ENCODE measurements around the gene NOS1.
"Not testable (repeated sequence)": the region's sequence is repeated elsewhere in the genome, so short reads cannot be mapped to it uniquely, and the experiment has no call there.

NOS1 gene

DNA sequence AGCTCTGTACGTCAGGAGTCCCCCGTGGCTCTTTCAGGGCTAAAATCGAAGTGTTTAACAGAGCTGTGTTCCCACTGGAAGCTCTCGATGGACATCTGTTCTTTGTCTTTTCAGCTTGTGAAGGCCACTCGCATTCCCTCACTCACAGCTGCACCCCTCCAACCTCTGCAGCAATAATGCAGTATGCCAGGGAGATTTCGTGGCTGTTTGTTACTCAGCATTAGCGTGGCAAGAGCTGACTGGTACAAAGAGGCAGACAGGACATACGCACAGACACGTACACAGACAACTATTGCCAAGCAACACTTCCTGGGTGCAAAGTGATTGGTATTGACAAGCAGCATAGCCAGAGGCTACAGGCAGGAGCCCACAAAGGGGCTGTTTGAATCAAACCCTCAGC, 159.4 kb downstream of the NOS1 start:
- DNase-seq = no peak

DNA sequence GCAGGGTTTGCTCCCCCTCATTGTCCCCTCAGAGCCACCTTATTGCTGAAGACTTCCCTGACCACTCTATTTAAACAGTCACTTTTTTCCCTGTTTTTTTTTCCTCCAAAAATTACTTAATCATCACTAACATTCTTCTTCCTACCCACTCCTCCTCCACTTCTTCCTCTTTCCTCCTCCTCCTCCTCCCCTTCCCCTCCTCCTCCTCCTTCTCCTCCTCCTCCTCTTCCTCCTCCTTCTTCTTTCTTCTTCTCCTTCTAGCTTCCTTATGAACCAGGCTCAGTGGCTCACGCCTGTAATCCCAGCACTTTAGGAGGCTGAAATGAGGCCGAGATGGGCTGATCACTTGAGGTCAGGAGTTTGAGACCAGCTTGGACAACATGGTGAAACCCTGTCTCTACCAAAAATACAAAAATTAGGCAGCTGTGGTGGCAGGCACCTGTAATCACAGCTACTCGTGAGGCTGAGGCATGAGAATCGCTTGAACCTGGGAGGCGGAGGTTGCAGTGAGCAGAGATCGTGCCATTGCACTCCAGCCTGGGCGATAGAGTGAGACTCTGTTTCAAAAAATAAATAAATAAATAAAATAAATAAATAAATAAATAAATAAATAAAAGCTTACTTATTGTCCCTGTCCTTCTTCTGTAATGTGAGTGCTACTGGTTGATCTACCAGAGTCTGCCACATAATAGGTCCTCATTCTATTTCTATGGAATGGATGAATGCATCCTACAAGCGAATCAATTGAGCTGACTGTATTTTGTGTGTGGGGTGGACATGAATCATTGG, 161.3 kb downstream of the NOS1 start:
- DNase-seq = not testable (repeated sequence)

GRCh38 chr12:117196334-117196733, 165.1 kb downstream of the NOS1 start:
- DNase-seq = not testable (repeated sequence)

DNA sequence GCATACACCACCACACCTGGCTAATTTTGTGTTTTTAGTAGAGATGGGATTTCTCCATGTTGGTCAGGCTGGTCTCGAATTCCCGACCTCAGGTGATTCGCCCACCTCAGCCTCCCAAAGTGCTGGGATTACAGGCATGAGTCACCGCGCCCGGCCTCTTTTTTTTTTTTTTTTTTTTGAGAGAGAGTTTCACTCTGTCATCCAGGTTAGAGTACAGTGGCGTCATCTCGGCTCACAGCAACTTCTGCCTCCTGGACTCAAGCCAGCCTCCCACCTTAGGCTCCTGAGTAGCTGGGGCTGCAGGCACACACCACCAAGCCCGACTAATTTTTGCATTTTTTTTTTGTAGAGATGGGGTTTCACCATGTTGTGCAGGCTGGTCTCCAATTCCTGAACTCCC, 166.4 kb downstream of the NOS1 start:
- not testable (repeated sequence) for DNase-seq

GRCh38 chr12:117193903-117194302, 167.5 kb downstream of the NOS1 start:
- no peak for DNase-seq

GRCh38 chr12:117192581-117192980, 168.8 kb downstream of the NOS1 start:
- DNase-seq = not testable (repeated sequence)

- no peak for DNase-seq
Observed at GRCh38 chr12:117192057-117192456, 169.4 kb downstream of the NOS1 start.

- DNase-seq = peak; percentile 50
Observed at GRCh38 chr12:117190210-117190781, 171.1 kb downstream of the NOS1 start, which contains the start of gene FBXO21. Gene FBXO21 (minus strand): TSS chr12:117190470. CDS start chr12:117190456, 14 bp downstream.

DNA sequence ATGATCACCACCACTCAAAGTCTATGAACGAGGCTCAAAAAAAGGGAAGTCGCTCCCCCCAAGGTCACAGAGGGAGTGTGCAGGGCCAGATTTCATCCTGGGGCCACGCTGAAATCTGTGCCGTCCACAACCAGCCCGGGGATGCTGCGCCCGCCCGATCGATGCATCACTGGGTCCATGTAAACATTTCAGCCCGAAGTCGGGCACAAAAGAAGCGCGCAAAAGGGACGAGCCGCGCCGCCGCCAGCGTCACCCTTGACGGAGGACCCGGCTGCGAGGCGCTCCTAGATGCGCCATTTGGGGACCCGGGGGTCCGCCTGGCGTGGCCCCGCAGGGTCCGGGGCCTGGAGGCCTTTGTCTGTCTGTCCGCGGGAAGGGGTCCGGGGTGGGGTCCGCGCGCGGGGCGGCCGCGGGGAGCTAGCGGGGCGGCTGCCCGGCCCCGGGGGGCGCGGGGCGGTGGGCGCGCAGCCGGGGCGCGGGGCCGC, 171.7 kb downstream of the NOS1 start:
- DNase-seq = no peak

GRCh38 chr12:117188961-117189724, 172.3 kb downstream of the NOS1 start:
- DNase-seq = no peak

DNA sequence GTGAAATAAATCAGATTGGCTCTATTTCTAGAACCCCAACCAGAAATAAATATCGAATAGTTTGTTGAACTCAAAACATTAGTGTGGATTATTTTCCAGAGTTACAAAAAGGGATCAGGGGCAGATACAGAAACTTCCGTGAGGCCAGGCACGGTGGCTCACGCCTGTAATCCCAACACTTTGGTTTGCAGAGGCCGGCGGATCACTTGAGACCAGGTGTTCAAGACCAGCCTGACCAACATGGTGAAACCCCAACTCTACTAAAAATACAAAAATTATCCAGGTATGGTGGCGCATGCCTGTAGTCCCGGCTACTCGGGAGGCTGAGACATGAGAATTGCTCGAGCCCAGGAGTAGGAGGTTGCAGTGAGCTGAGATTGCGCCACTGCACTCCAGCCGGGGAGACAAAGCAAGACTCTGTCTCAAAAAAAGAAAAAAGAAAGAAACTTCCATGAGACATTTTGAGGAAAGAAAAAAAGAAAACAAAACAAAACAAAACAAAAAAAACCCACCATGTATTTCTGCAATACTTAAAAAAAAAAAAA, 173.2 kb downstream of the NOS1 start:
- no peak for DNase-seq

DNA sequence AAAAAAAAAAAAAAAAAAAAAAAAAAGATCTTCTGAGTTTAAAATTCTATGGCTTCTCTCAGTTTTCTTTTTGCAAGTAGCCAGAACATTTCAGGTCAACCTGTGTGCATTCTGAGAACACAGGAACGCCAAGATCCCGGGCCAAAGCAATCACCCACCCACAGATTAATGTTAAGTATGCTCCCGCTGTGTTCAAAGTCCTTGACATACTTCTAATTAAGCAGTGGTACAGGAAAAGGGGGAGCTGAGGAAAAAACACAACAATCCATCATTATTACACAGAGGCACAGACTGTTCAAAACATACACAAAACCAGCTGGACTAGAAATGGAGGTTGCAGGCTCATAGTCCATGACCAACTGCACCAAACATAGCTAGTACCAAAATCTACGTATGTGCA, 174.0 kb downstream of the NOS1 start:
- no peak for DNase-seq

- DNase-seq = no peak
Observed at GRCh38 chr12:117182866-117183265, 178.6 kb downstream of the NOS1 start.

GRCh38 chr12:117181468-117181843, 180.0 kb downstream of the NOS1 start:
- not testable (repeated sequence) for DNase-seq

- DNase-seq = no peak
Observed at GRCh38 chr12:117180758-117181467, 180.5 kb downstream of the NOS1 start.

DNA sequence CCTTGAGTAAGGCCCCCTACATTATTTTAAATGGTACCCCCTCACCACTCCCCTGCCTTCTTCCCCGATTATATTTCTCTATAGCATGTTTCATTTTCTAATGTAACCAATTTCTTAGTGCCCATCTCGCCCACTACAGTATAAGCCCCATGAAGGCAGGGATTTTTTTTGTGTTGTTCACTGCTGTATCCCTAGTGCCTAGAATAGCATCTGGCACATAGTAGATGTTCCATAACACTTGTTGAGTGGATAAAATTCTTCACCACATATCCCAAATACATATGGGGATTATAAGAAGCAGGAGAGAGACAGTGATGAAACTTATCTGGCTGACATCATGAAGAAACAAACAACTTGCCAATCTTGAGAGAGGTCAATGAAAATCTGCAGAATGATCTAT, 182.7 kb downstream of the NOS1 start:
- DNase-seq = no peak

DNA sequence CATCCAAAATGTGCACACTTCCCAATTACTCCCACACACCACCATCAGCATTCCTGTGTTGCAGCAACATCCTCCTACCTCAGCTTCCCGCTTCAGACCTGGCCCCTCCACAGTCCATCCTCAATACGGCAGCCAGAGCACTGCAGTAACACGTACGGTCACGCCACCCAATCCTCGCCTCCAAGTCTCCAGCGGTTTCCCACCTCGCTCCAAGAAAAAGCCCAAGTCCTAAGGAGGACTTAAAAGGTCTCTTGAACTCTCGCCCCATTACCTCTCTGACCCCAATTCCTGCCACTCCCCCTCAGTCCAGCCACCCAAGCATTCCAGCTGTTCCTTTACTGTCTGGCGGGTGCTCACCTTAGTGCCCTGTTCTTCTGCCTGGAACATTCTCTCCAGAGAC, 183.1 kb downstream of the NOS1 start:
- DNase-seq = no peak

- DNase-seq = no peak
Observed at GRCh38 chr12:117172168-117172567, 189.3 kb downstream of the NOS1 start.

DNA sequence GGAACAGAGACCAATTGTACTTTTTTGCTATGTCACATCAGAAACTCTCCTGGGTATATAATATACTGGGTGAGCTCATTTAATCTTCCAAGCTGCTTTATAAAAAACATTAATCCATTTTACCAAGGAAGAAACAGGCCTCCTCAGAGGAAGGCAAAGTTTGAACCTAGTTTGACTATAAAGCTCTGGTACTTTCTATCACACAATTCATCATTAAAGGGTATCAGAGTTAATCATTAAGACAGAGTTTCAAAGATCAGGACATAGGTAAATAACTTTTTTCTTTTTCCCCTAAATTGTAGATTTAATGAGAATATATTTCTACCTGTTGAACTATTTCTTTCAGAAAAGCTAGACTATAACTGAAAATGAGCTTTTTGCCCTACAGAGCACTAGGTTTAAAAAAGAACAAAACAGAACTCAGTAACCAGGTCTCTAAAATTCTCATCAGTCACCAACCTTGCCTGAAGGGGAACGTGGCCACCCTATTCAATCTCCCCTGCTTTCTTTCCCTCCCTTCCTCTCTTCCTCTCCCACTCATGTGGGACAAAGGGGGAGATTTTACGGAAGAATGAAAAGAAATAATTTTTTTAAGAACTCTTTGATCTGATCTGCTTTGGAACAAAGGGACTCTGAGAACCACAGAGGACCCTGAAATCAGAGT, 189.8 kb downstream of the NOS1 start:
- DNase-seq = no peak

DNA sequence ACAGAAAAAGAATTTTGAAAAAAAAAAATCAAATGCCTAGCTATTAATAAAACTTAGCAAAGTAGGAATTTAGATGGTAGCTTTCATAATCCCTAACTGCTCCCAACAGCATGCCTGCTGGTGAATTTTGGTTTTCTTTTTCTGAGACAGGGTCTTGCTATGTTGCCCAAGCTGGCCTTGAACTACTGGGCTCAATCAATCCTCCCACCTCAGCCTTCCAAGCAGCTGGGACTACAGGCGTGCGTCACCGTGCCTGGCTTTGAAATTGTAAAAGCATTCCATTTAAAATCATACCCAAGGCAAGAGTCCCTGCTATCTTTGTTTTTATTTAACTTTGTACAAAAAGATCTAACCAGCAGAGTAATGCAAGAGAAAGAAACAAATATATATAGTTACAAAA, 191.9 kb downstream of the NOS1 start:
- DNase-seq = no peak

- no peak for DNase-seq
Observed at GRCh38 chr12:117168976-117169375, 192.4 kb downstream of the NOS1 start.

DNA sequence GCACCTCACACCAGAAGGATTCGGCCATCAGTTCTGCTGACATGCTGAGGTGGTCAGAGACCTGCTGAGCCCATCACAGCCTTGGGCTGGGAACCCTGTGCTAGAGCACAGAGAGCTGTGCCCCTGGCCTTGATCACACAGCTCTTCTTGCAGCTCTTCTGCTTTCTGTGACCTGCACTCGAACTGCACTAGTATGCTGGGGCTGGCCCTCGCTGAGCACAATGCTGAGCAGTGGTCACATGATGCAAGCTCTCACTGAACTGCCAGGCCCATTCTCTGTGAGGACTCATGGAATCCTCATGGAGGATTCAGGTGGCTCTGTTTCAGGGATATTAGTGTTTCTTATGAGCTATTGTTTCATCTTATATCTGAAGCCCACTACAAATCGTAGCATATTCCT, 193.7 kb downstream of the NOS1 start:
- no peak for DNase-seq

All from NCI-H2081 treated with DMSO at 0.1 percent for 48 hours (cell line).